ENCODE data around the gene PRR11.
"Not testable (repeated sequence)": the region's sequence is repeated elsewhere in the genome, so short reads cannot be mapped to it uniquely, and the experiment has no call there.

PRR11 gene

GRCh38 chr17:59151591-59151990 lies 4.0 kb upstream of the PRR11 start:
- peak; percentile 8 for DNase-seq (ENCODE audit: low spot score)

GRCh38 chr17:59152925-59153324 lies 2.6 kb upstream of the PRR11 start:
- no peak for DNase-seq (ENCODE audit: low spot score)

- peak; percentile 57 for DNase-seq (ENCODE audit: low spot score)
These were observed 1.2 kb upstream of the PRR11 start for GRCh38 chr17:59154292-59154720.

GRCh38 chr17:59154721-59155438 lies 666 bp upstream of the PRR11 start, which contains the start of gene SKA2:
TSS of gene SKA2 (minus strand) at chr17:59155186. CDS start at chr17:59155163, 23 bp downstream.
- no peak for DNase-seq (ENCODE audit: low spot score)

GRCh38 chr17:59160157-59161025 lies 4.8 kb downstream of the PRR11 start:
- no peak for DNase-seq (ENCODE audit: low spot score)

GRCh38 chr17:59161477-59161876 lies 5.9 kb downstream of the PRR11 start:
- DNase-seq (ENCODE audit: low spot score): no peak

- DNase-seq (ENCODE audit: low spot score): peak; percentile 46
These were observed 10.4 kb downstream of the PRR11 start for GRCh38 chr17:59165933-59166342.

- no peak for DNase-seq (ENCODE audit: low spot score)
These were observed 12.0 kb downstream of the PRR11 start for GRCh38 chr17:59167571-59168001.

- no peak for DNase-seq (ENCODE audit: low spot score)
These were observed 17.0 kb downstream of the PRR11 start for GRCh38 chr17:59172436-59173004.

- DNase-seq (ENCODE audit: low spot score): no peak
These were observed 19.1 kb downstream of the PRR11 start for GRCh38 chr17:59174671-59175070.

- no peak for DNase-seq (ENCODE audit: low spot score)
These were observed 19.5 kb downstream of the PRR11 start for GRCh38 chr17:59175076-59175475.

GRCh38 chr17:59178266-59178985 lies 22.9 kb downstream of the PRR11 start:
- no peak for DNase-seq (ENCODE audit: low spot score)

GRCh38 chr17:59179601-59180000 lies 24.1 kb downstream of the PRR11 start:
- DNase-seq (ENCODE audit: low spot score): not testable (repeated sequence)

GRCh38 chr17:59180626-59181025 lies 25.1 kb downstream of the PRR11 start:
- no peak for DNase-seq (ENCODE audit: low spot score)

GRCh38 chr17:59181481-59181880 lies 25.9 kb downstream of the PRR11 start:
- DNase-seq (ENCODE audit: low spot score): no peak

GRCh38 chr17:59185997-59186396 lies 30.5 kb downstream of the PRR11 start:
- DNase-seq (ENCODE audit: low spot score): no peak

GRCh38 chr17:59186850-59187249 lies 31.3 kb downstream of the PRR11 start:
- no peak for DNase-seq (ENCODE audit: low spot score)

GRCh38 chr17:59190806-59191205 lies 35.3 kb downstream of the PRR11 start:
- no peak for DNase-seq (ENCODE audit: low spot score)

GRCh38 chr17:59193336-59193862 lies 37.9 kb downstream of the PRR11 start:
- no peak for DNase-seq (ENCODE audit: low spot score)

- DNase-seq (ENCODE audit: low spot score): no peak
These were observed 43.9 kb downstream of the PRR11 start for GRCh38 chr17:59199398-59199797.

GRCh38 chr17:59202320-59202719 lies 46.8 kb downstream of the PRR11 start:
- no peak for DNase-seq (ENCODE audit: low spot score)

GRCh38 chr17:59219370-59219769 lies 63.8 kb downstream of the PRR11 start:
- no peak for DNase-seq (ENCODE audit: low spot score)
